ENCODE data around the gene KRTAP5-8. TPM values are rescaled to one million over a fixed set of nuclear protein-coding genes. Genes with fewer than 3 reads are reported as not detected.
"Not testable (repeated sequence)": the region's sequence is repeated elsewhere in the genome, so short reads cannot be mapped to it uniquely, and the experiment has no call there.

Gene KRTAP5-8
- total RNA-seq, 2 donors from 2014 or later, result 0.35 TPM; not detected in 1

- DNase-seq, result no peak
- H3K9ac ChIP-seq (ENCODE audit: low read depth in 2 of 2, low read length in 2 of 2), result no peak overlapping the region
- H3K27ac ChIP-seq, result no peak overlapping the region
- no peak for TF ChIP-seq CTCF (IDR thresholded peaks at IDR 0.05)
- no peaks in the 10 kb centered on the region for H3K36me3 ChIP-seq
- intact Hi-C loops (cut with DNase I), result no loop called here
- H3K4me3 ChIP-seq, result no peak overlapping the region
- no peaks in the 10 kb centered on the region for H3K4me1 ChIP-seq
- no peaks in the 10 kb centered on the region for H3K9me3 ChIP-seq
- no peaks in the 10 kb centered on the region for H3K27me3 ChIP-seq
Observed at GRCh38 chr11:71574418-71574817, 36.6 kb downstream of the KRTAP5-8 start.

GRCh38 chr11:71575723-71576424 is 38.0 kb downstream of the KRTAP5-8 start:
- no peaks in the 10 kb centered on the region for H3K27me3 ChIP-seq
- no peak for TF ChIP-seq CTCF (IDR thresholded peaks at IDR 0.05)
- H3K4me1 ChIP-seq, result no peaks in the 10 kb centered on the region
- no peak for DNase-seq
- H3K9me3 ChIP-seq, result no peaks in the 10 kb centered on the region
- intact Hi-C loops (cut with DNase I), result no loop called here
- no peak overlapping the region for H3K4me3 ChIP-seq
- H3K9ac ChIP-seq (ENCODE audit: low read depth in 2 of 2, low read length in 2 of 2), result no peak overlapping the region
- H3K27ac ChIP-seq, result no peak overlapping the region
- H3K36me3 ChIP-seq, result no peaks in the 10 kb centered on the region

GRCh38 chr11:71576688-71577465 is 39.1 kb downstream of the KRTAP5-8 start:
- H3K27me3 ChIP-seq; H3K9ac ChIP-seq (ENCODE audit: low read depth in 2 of 2, low read length in 2 of 2); H3K36me3 ChIP-seq; intact Hi-C loops (cut with DNase I); H3K4me1 ChIP-seq; H3K4me3 ChIP-seq; H3K27ac ChIP-seq; H3K9me3 ChIP-seq; DNase-seq: not testable (repeated sequence)

- intact Hi-C loops (cut with DNase I), result no loop called here
- no peaks in the 10 kb centered on the region for H3K4me1 ChIP-seq
- no peak overlapping the region for H3K9ac ChIP-seq (ENCODE audit: low read depth in 2 of 2, low read length in 2 of 2)
- TF ChIP-seq CTCF (IDR thresholded peaks at IDR 0.05), result no peak
- no peak for DNase-seq
- H3K27ac ChIP-seq, result no peak overlapping the region
- H3K9me3 ChIP-seq, result no peaks in the 10 kb centered on the region
- H3K36me3 ChIP-seq, result no peaks in the 10 kb centered on the region
- no peaks in the 10 kb centered on the region for H3K27me3 ChIP-seq
- H3K4me3 ChIP-seq, result no peak overlapping the region
Observed at GRCh38 chr11:71577469-71578004, 39.7 kb downstream of the KRTAP5-8 start.

GRCh38 chr11:71579513-71579912 is 41.7 kb downstream of the KRTAP5-8 start:
- H3K9me3 ChIP-seq; H3K27me3 ChIP-seq; DNase-seq; H3K9ac ChIP-seq (ENCODE audit: low read depth in 2 of 2, low read length in 2 of 2); H3K36me3 ChIP-seq; H3K4me3 ChIP-seq; H3K4me1 ChIP-seq; H3K27ac ChIP-seq; intact Hi-C loops (cut with DNase I): not testable (repeated sequence)

- no peak overlapping the region for H3K9ac ChIP-seq (ENCODE audit: low read depth in 2 of 2, low read length in 2 of 2)
- H3K36me3 ChIP-seq, result no peaks in the 10 kb centered on the region
- H3K27me3 ChIP-seq, result no peaks in the 10 kb centered on the region
- H3K9me3 ChIP-seq, result no peaks in the 10 kb centered on the region
- intact Hi-C loops (cut with DNase I), result no loop called here
- no peak overlapping the region for H3K4me3 ChIP-seq
- no peaks in the 10 kb centered on the region for H3K4me1 ChIP-seq
- DNase-seq, result peak; percentile 69
- H3K27ac ChIP-seq, result no peak overlapping the region
- TF ChIP-seq CTCF (IDR thresholded peaks at IDR 0.05), result peak; percentile 79
Observed at GRCh38 chr11:71580057-71581003, 42.5 kb downstream of the KRTAP5-8 start.
